ENCODE data around the gene LIMCH1.

Gene LIMCH1

GRCh38 chr4:41586675-41587225 lies 48.8 kb downstream of the LIMCH1 start:
- TF ChIP-seq REST (IDR thresholded peaks at IDR 0.05; ENCODE audit: insufficient read depth in 1 of 2, low read depth in 2 of 2, low read length in 2 of 2) (no peak), TAF1 (IDR thresholded peaks at IDR 0.05; ENCODE audit: borderline replicate concordance, insufficient read depth, low read length) (no peak), FOXP2 (optimal IDR thresholded peaks at IDR 0.05; ENCODE audit: borderline replicate concordance, extremely low read depth, extremely low read length, insufficient read depth) (no peak), POLR2AphosphoS5 (IDR thresholded peaks at IDR 0.05; ENCODE audit: low read depth, low read length) (no peak), SIN3A (IDR thresholded peaks at IDR 0.05; ENCODE audit: borderline replicate concordance, insufficient read depth, low read length) (no peak)

GRCh38 chr4:41587286-41587685 lies 49.3 kb downstream of the LIMCH1 start:
- TF ChIP-seq SIN3A (IDR thresholded peaks at IDR 0.05; ENCODE audit: borderline replicate concordance, insufficient read depth, low read length) (no peak), TAF1 (IDR thresholded peaks at IDR 0.05; ENCODE audit: borderline replicate concordance, insufficient read depth, low read length) (no peak), POLR2AphosphoS5 (IDR thresholded peaks at IDR 0.05; ENCODE audit: low read depth, low read length) (no peak), FOXP2 (optimal IDR thresholded peaks at IDR 0.05; ENCODE audit: borderline replicate concordance, extremely low read depth, extremely low read length, insufficient read depth) (no peak), REST (IDR thresholded peaks at IDR 0.05; ENCODE audit: insufficient read depth in 1 of 2, low read depth in 2 of 2, low read length in 2 of 2) (no peak)

DNA sequence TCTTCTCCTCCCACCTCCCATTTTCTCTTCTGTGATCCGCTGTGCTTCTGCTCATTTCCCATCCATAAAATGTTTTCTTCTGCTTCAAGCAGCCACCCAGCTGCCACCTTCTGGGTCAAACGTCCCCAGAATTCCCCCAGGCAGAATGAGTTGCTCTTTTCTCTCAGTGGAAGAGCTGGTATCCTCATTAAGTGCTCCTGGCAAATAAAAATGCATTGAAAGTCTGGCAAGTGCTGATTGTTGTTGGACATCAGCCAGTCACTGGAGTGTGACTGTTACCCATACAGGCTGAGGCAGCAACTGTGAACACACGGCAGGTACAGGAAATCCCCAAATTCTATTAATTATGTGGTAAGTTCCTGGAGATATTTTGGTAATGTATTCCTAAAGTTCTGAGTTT lies 52.6 kb downstream of the LIMCH1 start:
- TF ChIP-seq REST (IDR thresholded peaks at IDR 0.05; ENCODE audit: insufficient read depth in 1 of 2, low read depth in 2 of 2, low read length in 2 of 2) (no peak), POLR2AphosphoS5 (IDR thresholded peaks at IDR 0.05; ENCODE audit: low read depth, low read length) (no peak), FOXP2 (optimal IDR thresholded peaks at IDR 0.05; ENCODE audit: borderline replicate concordance, extremely low read depth, extremely low read length, insufficient read depth) (no peak), SIN3A (IDR thresholded peaks at IDR 0.05; ENCODE audit: borderline replicate concordance, insufficient read depth, low read length) (no peak), TAF1 (IDR thresholded peaks at IDR 0.05; ENCODE audit: borderline replicate concordance, insufficient read depth, low read length) (no peak)

GRCh38 chr4:41594432-41594831 lies 56.5 kb downstream of the LIMCH1 start:
- TF ChIP-seq TAF1 (IDR thresholded peaks at IDR 0.05; ENCODE audit: borderline replicate concordance, insufficient read depth, low read length) (no peak), FOXP2 (optimal IDR thresholded peaks at IDR 0.05; ENCODE audit: borderline replicate concordance, extremely low read depth, extremely low read length, insufficient read depth) (no peak), SIN3A (IDR thresholded peaks at IDR 0.05; ENCODE audit: borderline replicate concordance, insufficient read depth, low read length) (no peak), REST (IDR thresholded peaks at IDR 0.05; ENCODE audit: insufficient read depth in 1 of 2, low read depth in 2 of 2, low read length in 2 of 2) (no peak), POLR2AphosphoS5 (IDR thresholded peaks at IDR 0.05; ENCODE audit: low read depth, low read length) (no peak)

DNA sequence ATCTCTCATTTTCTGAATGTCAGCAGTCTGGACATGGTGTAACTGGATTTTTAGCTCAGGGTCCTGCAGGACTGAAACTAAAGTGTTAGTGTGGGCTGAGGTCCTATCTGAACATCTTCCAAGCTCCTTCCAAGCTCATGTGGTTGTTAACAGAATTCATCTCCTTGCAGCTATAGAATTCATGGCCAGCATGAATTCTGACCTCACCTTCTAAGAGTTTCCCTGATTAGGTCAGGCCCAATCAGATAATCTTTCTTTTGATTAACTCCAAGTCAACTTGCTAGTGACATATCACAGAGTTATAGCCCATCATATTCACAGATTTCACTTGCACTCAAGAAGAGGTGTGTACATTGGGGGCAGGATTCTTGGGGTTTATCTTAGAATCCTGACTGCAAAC lies 59.5 kb downstream of the LIMCH1 start:
- TF ChIP-seq SIN3A (IDR thresholded peaks at IDR 0.05; ENCODE audit: borderline replicate concordance, insufficient read depth, low read length) (no peak), TAF1 (IDR thresholded peaks at IDR 0.05; ENCODE audit: borderline replicate concordance, insufficient read depth, low read length) (no peak), FOXP2 (optimal IDR thresholded peaks at IDR 0.05; ENCODE audit: borderline replicate concordance, extremely low read depth, extremely low read length, insufficient read depth) (no peak), REST (IDR thresholded peaks at IDR 0.05; ENCODE audit: insufficient read depth in 1 of 2, low read depth in 2 of 2, low read length in 2 of 2) (no peak), POLR2AphosphoS5 (IDR thresholded peaks at IDR 0.05; ENCODE audit: low read depth, low read length) (no peak)

All from PFSK-1 (cell line).